Central memory CD4-positive, alpha-beta T cell (primary cell): ENCODE data around the gene SLC24A3.

Source experiments
- DNase-seq: peaks from one replicate; pipeline ENCODE4 v3.0.0; 2022

The SLC24A3 gene

GRCh38 chr20:19274001-19274400 is 61.6 kb downstream of the SLC24A3 start:
- DNase-seq = no peak

- DNase-seq = no peak
These were observed 62.1 kb downstream of the SLC24A3 start for GRCh38 chr20:19274412-19275015.

- no peak for DNase-seq
These were observed 62.7 kb downstream of the SLC24A3 start for GRCh38 chr20:19275038-19275629.

GRCh38 chr20:19275630-19276071 is 63.2 kb downstream of the SLC24A3 start:
- no peak for DNase-seq

DNA sequence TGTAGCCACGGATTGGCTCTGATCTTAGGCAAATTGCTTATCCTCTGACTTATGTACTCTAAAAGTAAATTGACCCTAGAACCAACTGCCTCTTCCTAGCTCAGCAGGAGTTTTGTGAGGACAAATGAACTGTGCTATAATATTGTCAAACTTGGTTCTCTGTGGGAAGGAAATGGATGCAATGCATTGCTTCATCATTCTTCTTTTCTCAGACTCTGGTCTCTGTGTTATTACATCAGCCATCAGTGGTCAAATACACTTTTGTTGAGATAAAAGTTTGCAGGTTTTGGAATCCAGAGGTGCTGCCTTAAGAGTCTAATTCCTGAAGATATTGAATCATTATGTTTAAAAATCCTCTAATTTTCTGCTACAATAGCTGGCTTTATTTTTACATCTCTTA is 64.9 kb downstream of the SLC24A3 start:
- no peak for DNase-seq

DNA sequence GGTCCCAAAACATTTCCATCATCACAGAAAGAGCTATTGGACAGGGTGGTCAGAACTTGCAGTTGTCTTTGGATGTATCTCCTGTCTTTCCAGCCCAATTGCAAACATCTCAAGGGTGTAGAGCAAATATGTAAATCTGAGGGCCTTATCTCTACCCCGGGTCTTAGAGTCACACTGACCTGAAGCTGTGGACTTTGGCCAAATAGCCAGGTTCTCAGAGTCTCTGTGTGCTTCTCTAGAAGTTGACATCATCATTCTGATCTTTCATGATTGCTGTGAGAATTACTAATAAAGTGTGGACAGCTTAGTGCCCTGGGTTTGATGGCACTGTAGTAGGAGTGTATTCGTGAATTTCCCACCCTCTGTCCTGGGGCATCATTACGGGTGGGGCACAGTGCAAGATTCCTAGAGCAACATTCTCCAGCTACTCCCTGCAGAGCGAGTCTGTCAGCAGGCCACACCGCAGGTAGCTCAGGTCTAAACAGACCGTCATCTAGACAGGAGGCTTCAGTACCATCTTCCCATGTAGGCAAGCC is 71.1 kb downstream of the SLC24A3 start:
- no peak for DNase-seq

- no peak for DNase-seq
These were observed 72.1 kb downstream of the SLC24A3 start for GRCh38 chr20:19284400-19285178.

GRCh38 chr20:19285436-19285835 is 73.0 kb downstream of the SLC24A3 start:
- DNase-seq = no peak

GRCh38 chr20:19288061-19288460 is 75.6 kb downstream of the SLC24A3 start:
- no peak for DNase-seq

DNA sequence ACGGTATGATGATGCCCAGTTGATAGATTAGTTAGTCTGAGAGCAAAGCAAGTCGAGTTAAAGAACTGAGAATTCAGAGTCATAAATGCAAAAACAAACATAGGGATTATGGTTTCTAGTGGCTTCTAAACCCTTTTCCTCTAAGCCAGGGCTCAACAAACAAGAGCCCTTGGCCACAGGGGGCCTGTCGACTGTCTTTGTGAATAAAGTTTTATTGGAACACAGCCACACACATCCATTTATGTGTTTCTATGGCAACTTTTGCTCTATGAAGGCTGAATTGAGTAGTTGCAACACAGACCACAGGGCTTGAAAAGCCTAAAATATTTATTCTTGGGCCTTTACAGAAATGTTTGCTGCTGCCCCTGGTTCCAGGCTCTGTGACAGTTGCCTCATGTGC is 76.2 kb downstream of the SLC24A3 start:
- no peak for DNase-seq

- DNase-seq = no peak
These were observed 77.0 kb downstream of the SLC24A3 start for GRCh38 chr20:19289451-19289850.

GRCh38 chr20:19291024-19291817 is 78.8 kb downstream of the SLC24A3 start:
- no peak for DNase-seq

DNA sequence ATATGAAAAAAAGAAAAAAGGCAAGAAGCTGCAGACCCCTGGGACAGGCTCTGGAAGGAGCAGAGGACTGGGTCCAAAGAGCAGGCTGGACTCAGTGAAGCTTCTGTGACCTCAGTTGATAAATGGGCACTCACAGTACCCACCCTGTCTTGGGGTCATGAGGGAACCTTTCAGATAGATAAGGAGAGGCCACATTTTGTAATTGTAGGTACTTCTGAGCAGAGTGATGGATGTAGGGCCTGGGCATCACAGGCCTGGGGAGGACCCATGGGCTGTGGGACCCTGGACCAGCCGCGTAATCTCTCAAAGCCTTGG is 79.3 kb downstream of the SLC24A3 start:
- DNase-seq = no peak

GRCh38 chr20:19292254-19292653 is 79.8 kb downstream of the SLC24A3 start:
- DNase-seq = no peak

- DNase-seq = no peak
These were observed 82.6 kb downstream of the SLC24A3 start for GRCh38 chr20:19295076-19295475.

- DNase-seq = no peak
These were observed 86.2 kb downstream of the SLC24A3 start for GRCh38 chr20:19298652-19299051.

DNA sequence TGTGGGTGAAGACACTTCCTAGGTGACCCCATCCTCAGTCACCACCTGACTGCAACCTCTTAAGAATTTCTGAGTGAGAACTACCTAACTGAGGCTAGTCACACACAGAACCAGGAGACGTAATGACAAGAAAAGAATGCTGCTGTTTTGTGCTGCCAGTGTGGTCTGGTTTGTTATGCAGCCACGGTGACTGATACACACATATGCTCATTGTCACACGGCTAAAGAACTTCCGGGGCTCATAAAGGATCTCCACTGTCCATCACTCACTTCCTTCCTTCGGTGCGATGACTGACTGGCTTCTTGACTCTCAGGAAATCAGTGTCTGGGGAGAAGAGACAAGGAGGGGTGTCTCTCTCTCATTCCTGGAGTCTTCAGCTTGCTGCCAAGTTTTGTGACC is 88.0 kb downstream of the SLC24A3 start:
- no peak for DNase-seq

- no peak for DNase-seq
These were observed 88.7 kb downstream of the SLC24A3 start for GRCh38 chr20:19301142-19301541.

- no peak for DNase-seq
These were observed 89.4 kb downstream of the SLC24A3 start for GRCh38 chr20:19301843-19302242.

DNA sequence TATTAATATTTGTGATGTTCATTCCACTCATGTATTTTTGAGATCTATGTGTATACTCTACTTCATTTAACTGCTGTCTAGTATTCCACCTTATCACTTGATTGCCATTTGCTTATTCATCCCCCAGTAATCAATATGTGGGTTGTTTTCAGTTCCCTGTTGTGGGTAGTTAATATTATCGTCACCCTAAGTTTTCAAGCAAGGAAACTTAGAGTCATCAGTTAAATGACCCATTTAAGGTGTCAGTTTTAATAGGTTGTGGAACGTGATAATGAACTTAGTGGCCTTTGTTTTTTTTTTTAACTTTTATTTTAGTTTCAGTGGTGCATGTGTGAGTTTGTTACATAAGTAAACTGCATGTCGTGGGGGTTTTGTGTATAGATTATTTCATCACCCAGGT is 90.3 kb downstream of the SLC24A3 start:
- no peak for DNase-seq

GRCh38 chr20:19304389-19304788 is 91.9 kb downstream of the SLC24A3 start:
- DNase-seq = no peak

- no peak for DNase-seq
These were observed 92.5 kb downstream of the SLC24A3 start for GRCh38 chr20:19304886-19305415.

DNA sequence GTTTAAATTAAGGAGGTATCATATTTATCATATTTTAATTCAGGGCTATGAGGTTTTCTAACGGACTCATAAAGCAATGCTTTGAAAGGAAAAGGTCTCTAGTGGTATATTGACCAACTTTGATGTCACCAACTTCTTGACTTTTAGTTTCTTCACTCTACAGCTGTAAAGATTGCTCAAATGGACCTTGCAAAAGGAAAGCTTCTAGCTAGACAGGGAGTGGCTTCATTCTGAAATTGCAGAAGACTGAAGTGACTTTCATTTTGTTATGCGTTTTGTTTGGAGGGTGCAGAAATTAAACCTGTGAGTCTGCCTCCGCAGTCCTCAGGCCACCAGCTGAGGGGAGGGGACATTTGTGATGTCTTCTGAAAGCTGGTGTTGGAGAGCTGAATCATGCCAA is 95.7 kb downstream of the SLC24A3 start:
- no peak for DNase-seq
